ENCODE data around the gene TMEM272.

Gene TMEM272

GRCh38 chr13:51867062-51867461, 22.1 kb upstream of the TMEM272 start:
- no peak for DNase-seq (ENCODE audit: low spot score)
- Histone ChIP-seq H3K27ac (no peak overlapping the region), H3K4me3 (no peak overlapping the region)
- TF ChIP-seq, protein P1, sequence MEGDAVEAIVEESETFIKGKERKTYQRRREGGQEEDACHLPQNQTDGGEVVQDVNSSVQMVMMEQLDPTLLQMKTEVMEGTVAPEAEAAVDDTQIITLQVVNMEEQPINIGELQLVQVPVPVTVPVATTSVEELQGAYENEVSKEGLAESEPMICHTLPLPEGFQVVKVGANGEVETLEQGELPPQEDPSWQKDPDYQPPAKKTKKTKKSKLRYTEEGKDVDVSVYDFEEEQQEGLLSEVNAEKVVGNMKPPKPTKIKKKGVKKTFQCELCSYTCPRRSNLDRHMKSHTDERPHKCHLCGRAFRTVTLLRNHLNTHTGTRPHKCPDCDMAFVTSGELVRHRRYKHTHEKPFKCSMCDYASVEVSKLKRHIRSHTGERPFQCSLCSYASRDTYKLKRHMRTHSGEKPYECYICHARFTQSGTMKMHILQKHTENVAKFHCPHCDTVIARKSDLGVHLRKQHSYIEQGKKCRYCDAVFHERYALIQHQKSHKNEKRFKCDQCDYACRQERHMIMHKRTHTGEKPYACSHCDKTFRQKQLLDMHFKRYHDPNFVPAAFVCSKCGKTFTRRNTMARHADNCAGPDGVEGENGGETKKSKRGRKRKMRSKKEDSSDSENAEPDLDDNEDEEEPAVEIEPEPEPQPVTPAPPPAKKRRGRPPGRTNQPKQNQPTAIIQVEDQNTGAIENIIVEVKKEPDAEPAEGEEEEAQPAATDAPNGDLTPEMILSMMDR (IDR thresholded peaks at IDR 0.05) = no peak

GRCh38 chr13:51865838-51866237, 20.9 kb upstream of the TMEM272 start:
- no peak for DNase-seq (ENCODE audit: low spot score)
- Histone ChIP-seq H3K27ac (no peak overlapping the region), H3K4me3 (no peak overlapping the region)
- TF ChIP-seq, protein P1 (IDR thresholded peaks at IDR 0.05) = no peak

DNA sequence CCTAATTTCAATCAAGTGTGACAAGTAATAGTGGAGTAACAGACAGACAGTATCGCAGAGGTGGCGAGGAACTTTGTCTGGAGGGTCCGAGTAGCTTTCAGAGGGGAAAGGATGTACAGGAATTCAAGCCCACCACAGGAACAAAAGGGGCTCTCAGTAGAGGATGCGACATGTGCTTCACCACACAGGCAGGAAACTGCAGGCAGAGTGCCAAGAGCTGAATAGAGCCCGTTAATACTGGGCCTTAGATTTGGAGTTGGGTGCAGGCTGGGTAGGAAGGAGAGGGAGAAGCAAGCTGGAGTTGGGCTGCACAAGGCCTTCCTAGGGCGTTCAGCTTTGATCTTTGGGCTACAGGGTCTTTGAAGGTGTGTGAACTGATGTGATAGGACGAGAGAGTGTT, 18.0 kb upstream of the TMEM272 start:
- TF ChIP-seq, protein P1 (IDR thresholded peaks at IDR 0.05) = no peak
- Histone ChIP-seq H3K27ac (no peak overlapping the region), H3K4me3 (no peak overlapping the region)
- DNase-seq (ENCODE audit: low spot score) = no peak

GRCh38 chr13:51861723-51862300, 16.8 kb upstream of the TMEM272 start, which contains the start of gene CCDC70:
Gene CCDC70, plus strand, starts transcription at chr13:51861969. Its CDS starts 3,443 bp downstream, at chr13:51865412.
- Histone ChIP-seq H3K27ac (no peak within 1 kb of the TSS), H3K4me3 (no peak within 1 kb of the TSS)
- TF ChIP-seq, protein P1 (IDR thresholded peaks at IDR 0.05) = no peak
- DNase-seq (ENCODE audit: low spot score) = no peak

GRCh38 chr13:51858433-51859247, 13.7 kb upstream of the TMEM272 start:
- no peak for DNase-seq (ENCODE audit: low spot score)
- Histone ChIP-seq H3K4me3 (no peak overlapping the region), H3K27ac (no peak overlapping the region)
- TF ChIP-seq, protein P1 (IDR thresholded peaks at IDR 0.05) = no peak

- TF ChIP-seq, protein P1 (IDR thresholded peaks at IDR 0.05) = no peak
- no peak overlapping the region for H3K4me3 ChIP-seq
- H3K27ac ChIP-seq = no peak overlapping the region
- no peak for DNase-seq (ENCODE audit: low spot score)
Measured at GRCh38 chr13:51856998-51857397, 12.0 kb upstream of the TMEM272 start.

All from coronary artery (tissue), 2 donors.